Progenitor cell of endocrine pancreas (in vitro differentiated cells): ENCODE data around the gene NEO1. TPM values are rescaled to one million over a fixed set of nuclear protein-coding genes. Genes with fewer than 3 reads are reported as not detected.

Experiments
- DNase-seq: peaks from one replicate; pipeline ENCODE4 v3.0.0; 2021; ENCODE audit warnings: low spot score; ENCODE audit not compliant: unreplicated experiment
- H3K27ac Mint-ChIP-seq: 2 replicates; pipeline ENCODE4 v1.8.0; 2021; ENCODE audit warnings: mild to moderate bottlenecking, moderate library complexity, mixed read lengths
- H3K27me3 Mint-ChIP-seq: 2 replicates; pipeline ENCODE4 v1.8.0; 2021; ENCODE audit warnings: mixed read lengths
- H3K36me3 Mint-ChIP-seq: 2 replicates; pipeline ENCODE4 v1.8.0; 2022; ENCODE audit warnings: mixed read lengths; ENCODE audit not compliant: insufficient read depth
- H3K4me1 Mint-ChIP-seq: 2 replicates; pipeline ENCODE4 v1.8.0; 2021; ENCODE audit warnings: low read depth, mixed read lengths
- H3K4me3 Mint-ChIP-seq: 2 replicates; pipeline ENCODE4 v1.8.0; 2021; ENCODE audit warnings: low read depth, mild to moderate bottlenecking, moderate library complexity, mixed read lengths
- H3K9me3 Mint-ChIP-seq: 2 replicates; pipeline ENCODE4 v1.8.0; 2021; ENCODE audit warnings: low read depth, mixed read lengths
- total RNA-seq: library from RNA; stranded (reverse); gene quantifications from 2 replicates; pipeline ENCODE4 v1.2.1, GENCODE V29; 2021
- TF ChIP-seq, protein P1 (sequence below): fragments of 200-600 bp; sonication (generic); IDR thresholded peaks from one replicate; pipeline ENCODE4 v1.5.0; 2021; ENCODE audit warnings: antibody characterized with exemption, mild to moderate bottlenecking; ENCODE audit not compliant: unreplicated experiment

NEO1 gene
- total RNA-seq, 1 donor from 2014 or later, result 118 TPM

DNA sequence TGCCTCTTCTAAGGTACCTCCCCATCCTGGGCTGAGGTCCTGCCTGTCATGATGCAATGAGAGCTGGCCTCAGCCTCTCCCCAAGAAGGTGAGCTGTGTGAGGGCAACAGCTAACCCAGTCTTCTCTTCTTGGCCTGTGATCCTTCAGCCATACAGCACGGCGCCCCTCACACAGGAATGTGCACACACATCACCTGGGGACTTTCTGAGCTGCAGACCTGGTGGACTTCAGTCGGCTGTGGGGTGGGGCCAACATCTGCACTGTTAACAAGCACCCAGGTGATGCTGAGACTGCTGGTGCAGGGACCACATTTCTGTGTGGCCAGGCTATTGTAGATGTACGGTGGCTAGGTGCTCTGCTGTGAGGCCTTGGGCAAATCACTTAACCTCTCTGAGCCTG is 302.0 kb downstream of the NEO1 start:
- DNase-seq, result no peak
- Mint-ChIP-seq H3K4me1 (peaks cover 10% of the 10 kb centered on the region), H3K27ac (no peak overlapping the region), H3K4me3 (no peak overlapping the region), H3K36me3 (no peaks in the 10 kb centered on the region), H3K27me3 (no peaks in the 10 kb centered on the region), H3K9me3 (no peaks in the 10 kb centered on the region)
- TF ChIP-seq, protein P1, sequence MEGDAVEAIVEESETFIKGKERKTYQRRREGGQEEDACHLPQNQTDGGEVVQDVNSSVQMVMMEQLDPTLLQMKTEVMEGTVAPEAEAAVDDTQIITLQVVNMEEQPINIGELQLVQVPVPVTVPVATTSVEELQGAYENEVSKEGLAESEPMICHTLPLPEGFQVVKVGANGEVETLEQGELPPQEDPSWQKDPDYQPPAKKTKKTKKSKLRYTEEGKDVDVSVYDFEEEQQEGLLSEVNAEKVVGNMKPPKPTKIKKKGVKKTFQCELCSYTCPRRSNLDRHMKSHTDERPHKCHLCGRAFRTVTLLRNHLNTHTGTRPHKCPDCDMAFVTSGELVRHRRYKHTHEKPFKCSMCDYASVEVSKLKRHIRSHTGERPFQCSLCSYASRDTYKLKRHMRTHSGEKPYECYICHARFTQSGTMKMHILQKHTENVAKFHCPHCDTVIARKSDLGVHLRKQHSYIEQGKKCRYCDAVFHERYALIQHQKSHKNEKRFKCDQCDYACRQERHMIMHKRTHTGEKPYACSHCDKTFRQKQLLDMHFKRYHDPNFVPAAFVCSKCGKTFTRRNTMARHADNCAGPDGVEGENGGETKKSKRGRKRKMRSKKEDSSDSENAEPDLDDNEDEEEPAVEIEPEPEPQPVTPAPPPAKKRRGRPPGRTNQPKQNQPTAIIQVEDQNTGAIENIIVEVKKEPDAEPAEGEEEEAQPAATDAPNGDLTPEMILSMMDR, result no peak
